GM18517 (cell line): Measurements from ENCODE around the gene SMDT1.
"Not testable (repeated sequence)": the region's sequence is repeated elsewhere in the genome, so short reads cannot be mapped to it uniquely, and the experiment has no call there.

ENCODE experiments used
- ATAC-seq: cut with Tn5 transposase; IDR thresholded peaks from one replicate; pipeline ENCODE4 v1.9.1; 2021; ENCODE audit warnings: mild to moderate bottlenecking, moderate library complexity; ENCODE audit not compliant: unreplicated experiment

The SMDT1 gene

DNA sequence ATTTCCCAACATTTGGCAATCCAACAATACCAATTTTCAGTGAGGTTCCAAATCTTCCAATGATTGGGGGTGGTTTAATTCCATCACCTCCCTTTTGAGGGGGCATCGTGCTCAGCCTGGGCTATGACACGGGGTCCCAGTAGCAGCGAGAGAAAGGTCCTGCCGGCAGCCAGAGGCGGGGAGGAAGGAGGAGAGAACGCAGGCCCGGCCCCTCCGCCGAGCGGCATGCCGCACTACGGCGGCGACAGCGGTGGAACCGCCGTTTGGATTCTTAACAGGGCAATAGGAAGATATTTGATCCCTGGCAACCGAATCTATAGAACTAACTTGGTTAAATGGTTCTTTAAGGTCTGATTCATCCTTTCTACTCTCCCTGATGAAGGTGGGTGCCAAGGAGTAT, 29.3 kb downstream of the SMDT1 start:
- no peak for ATAC-seq

DNA sequence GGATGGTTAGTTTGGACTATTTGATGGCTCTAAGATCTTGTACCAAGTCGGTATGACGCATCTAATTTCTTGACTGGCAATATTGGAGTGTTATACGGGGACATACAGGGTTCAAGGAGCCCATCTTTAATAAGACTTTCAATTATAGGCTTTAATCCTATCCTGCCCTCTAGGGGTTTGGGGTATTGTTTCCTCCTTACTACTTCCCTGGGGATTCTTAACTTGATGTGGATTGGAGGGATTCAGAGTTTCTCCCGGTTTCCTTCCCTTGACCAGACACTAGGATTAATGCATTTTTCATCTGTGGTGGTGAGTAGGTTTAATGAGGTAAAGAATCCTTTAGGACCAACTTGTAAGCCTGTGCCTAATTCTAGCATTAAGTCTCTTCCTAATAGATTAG, 32.3 kb downstream of the SMDT1 start:
- ATAC-seq: no peak

DNA sequence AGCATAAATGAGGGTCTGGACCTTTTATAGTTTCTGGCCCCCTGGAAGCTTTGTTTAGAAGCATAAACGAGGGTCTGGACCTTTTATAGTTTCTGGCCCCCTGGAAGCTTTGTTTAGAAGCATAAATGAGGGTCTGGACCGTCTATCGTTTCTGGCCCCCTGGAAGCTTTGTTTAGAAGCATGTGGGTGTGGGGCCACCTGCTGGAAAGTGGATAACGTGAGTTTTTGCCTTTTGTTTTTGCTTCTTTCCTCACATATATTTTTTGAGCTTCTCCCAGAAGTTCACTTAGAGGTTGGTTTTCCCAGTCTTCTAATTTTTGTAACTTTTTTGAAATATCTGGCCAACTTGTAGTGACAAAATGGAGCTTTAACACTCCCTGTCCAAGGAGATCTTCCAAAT, 33.3 kb downstream of the SMDT1 start:
- ATAC-seq: not testable (repeated sequence)

DNA sequence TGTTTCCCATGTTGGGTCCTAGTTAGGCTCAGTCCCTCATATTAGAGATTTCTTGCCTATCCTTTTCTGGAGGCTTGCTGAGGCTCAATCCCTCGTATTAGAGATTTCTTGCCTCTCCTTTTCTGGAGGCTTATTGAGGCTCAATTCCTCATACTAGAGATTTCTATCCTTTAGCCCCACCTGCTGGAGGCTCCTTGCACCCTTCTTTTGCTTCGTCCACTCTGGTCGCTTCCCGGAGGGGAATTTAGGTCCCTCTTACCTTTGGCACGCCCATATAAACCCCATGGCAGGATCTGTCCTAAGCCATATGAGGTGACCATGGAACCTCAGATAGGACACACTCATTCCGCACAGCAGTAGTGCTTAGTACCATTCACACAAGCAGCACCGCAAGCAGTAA, 35.2 kb downstream of the SMDT1 start:
- ATAC-seq: no peak

DNA sequence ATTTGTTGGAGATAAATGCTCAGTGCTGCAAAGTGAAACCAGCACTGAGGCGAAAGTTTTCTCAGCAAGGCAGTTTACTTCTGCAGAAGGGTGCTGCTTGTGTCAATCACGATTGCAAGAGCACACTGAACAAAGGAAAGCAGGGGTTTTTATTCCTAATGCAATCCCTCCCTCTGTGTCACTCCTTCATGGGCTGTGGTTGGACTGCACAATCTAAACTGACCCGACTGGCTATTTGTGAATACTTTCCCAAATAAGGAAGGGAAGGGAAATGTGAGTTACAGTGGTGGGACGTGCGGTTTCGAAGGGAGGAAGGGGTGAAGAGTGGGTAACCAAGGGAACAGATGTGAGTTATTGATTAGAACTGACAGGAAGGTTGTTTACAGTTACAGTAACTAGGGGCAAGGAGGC, 35.9 kb downstream of the SMDT1 start:
- not testable (repeated sequence) for ATAC-seq

DNA sequence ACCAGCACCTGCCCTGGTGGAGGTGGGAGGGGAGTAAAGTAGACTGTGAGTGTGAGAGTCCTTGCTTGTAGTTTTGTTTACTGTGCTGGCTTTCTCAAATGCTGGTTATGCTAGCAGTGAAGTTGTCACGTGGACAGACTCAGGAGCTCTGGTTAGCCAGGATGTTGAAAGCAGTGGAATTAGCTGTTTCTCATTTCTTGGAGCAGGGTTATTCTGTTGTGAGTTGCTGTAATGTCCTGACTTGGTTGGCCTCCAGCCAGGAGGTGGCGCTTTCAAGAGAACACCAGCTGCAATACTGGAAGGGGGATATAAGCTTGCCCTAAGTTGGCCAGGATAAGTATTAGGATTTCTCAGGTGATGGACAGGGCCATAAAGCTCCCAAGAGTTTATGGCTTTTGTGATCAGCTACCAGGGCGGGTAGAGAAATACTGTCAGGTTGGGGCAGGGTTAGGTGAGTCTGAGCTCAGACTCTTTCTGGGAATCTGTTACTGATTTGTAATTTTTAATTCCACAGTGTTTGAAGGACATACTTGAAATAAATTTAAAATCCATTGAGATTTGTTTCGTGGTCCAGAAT, 37.4 kb downstream of the SMDT1 start:
- ATAC-seq: no peak

DNA sequence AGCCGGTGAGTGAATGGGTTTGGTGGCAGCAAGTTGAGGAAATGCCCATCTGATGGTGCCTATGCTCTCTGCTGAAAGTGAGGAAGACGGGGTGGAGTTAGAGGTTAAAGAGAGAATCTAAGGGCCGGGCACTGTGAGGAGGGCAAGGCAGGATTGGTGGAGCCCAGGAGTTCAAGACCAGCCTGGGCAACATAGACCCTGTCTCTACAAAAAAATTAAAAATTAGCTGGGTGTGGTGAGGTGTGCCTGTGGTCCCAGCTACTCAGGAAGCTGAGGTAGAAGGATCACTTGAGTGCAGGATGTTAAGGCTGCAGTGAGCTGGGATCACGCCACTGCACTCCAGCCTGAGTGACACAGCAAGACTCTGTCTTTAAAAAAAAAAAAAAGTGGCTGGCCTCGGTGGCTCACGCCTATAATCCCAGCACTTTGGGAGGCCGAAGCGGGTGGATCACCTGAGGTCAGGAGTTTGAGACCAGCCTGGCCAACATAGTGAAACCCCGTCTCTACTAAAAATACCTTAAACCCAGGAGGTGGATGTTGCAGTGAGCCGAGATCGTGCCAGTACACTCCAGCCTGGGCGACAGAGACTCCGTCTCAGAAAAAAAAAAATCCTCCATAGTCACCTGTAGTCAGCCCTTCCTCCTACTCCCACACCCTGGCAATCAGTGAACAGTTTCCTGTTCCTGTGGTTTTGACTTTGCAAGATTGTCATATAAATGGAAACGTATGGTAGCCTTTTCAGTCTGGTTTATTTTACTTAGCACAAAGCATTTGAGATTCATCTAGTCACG, 40.9 kb downstream of the SMDT1 start:
- ATAC-seq: not testable (repeated sequence)

DNA sequence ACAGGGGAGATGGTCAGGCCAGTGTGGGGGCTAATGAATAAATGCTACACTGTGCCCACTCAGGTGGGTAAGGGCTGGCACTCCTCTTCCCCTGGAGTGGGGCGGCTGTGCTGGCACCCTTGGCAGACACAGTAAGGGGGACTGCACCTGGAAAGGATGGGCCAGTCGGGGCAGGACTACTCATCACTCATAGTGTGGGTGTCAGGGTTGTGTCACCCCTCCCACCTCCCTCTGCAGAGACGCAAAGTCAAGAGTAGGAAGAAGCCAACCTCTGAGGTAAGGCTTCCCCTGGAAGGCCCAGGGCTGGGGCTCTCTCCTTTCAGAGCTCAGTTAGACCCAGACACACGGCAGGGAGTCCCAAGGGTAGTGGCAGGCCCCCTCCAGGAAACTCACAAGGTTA, 44.0 kb downstream of the SMDT1 start:
- not testable (repeated sequence) for ATAC-seq

DNA sequence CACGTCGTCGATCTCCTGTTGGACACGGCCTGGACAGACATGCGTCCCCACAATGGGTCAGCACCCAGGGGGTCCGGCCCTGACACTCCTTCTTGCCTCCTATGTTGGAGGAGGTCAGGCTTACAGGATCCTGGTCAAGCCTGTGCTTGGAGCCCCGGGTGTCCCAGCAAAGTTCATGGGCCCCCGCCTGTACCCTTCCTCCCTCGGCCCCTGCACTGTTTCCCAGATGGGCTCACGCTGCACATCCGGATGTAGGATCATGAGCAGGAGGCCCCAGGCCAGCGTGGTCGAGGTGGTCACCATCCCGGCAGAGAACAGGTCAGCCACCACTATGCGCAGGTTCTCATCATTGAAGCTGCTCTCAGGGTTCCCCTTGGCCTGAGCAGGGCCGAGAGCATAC, 48.1 kb downstream of the SMDT1 start:
- no peak for ATAC-seq

DNA sequence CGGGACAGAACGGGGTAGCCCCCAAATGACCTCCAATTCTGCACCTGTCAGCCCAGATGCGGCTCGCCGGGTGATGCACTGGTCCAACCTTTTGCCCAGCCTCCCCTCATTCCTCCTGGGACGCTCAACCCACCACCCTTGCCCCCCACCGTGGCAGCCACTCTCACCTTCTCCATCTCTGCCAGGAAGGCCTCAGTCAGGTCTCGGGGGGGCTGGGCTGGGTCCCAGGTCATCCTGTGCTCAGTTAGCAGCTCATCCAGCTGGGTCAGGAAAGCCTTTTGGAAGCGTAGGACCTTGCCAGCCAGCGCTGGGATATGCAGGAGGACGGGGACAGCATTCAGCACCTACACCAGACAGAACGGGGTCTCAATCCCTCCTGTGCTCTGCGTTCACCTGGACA, 48.5 kb downstream of the SMDT1 start:
- ATAC-seq: not testable (repeated sequence)

DNA sequence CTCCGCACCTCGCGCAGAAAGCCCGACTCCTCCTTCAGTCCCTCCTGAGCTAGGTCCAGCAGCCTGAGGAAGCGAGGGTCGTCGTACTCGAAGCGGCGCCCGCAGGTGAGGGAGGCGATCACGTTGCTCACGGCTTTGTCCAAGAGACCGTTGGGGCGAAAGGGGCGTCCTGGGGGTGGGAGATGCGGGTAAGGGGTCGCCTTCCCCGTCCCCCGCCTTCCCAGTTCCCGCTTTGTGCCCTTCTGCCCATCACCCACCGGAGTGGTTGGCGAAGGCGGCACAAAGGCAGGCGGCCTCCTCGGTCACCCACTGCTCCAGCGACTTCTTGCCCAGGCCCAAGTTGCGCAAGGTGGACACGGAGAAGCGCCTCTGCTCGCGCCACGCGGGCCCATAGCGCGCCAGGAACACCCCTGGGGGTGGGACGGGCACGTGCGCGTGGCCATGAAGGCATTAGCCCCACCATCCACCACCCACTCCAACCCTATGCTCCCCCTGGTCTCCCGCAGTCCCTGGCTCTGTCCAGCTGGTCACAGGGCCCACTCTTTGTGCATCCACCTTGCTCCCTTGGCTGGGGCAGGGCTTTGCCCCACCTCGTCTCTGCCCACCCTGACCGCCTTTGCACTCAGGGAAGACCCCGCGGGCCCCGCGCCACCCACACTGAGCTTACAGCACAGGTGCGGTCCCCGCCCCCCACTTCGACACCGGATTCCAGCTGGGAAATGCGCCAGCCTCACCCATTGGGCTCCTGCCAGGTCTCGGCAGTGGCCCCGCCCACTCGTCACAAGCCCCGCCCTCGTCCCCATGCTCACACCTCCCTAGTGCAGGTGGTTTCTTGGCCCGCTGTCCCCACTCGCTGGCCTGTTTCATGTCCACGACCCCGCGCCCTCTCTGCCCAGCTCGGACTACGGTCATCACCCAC, 49.5 kb downstream of the SMDT1 start:
- not testable (repeated sequence) for ATAC-seq

DNA sequence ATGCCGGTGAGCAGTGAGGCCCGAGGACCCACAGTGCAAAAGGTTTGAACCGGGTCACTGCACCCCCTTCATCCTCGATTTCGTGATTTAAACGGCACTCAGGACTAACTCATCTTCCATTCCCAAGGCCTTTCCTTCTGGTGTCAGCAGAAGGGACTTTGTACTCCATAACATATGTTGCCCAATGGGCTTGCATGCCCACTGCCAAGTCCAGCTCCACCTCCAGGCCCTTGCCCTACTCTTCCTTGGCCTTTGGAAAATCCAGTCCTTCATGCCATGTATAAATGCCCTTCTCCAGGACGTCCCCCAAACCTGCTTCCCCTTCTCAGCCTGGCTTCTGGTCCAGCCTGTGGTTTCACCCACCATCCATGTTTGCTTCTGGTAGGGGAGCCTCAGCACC, 50.7 kb downstream of the SMDT1 start:
- ATAC-seq: not testable (repeated sequence)

DNA sequence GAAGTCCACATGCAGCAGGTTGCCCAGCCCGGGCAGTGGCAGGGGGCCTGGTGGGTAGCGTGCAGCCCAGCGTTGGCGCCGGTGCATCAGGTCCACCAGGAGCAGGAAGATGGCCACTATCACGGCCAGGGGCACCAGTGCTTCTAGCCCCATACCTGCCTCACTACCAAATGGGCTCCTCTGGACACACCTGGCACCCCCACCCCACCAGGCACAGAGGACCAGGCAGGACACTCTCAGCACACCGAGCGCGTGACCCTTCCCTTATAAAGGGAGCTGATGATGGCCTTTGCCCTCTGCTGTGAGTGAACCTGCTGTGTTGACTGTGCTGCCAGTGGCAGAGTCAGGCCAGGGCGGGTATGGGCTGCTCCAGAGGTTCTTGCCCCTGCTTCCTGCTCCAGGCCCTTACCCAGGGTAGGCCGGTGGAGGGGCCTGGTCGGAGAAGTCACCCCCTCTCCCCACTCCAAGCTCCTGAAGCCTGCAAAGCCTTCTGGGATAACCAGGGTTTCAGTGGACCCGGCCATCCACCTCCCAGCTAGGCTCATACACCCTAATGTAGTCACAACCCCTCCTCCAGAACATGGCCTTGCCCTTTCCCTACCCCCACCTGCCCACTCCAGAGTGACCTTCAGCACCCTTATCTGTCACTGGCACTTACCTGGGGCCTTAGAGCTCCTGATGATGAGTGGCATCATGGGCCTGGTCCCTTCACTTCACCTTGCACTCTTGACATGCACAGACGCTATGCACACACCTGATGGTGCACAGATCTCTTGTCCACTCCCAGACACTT, 51.3 kb downstream of the SMDT1 start, which contains the start of gene CYP2D6:
CYP2D6 (minus strand) TSS at position 172 of the 793 bp plus-strand sequence; CDS start at position 153, 19 bp downstream.
- not testable (repeated sequence) for ATAC-seq

DNA sequence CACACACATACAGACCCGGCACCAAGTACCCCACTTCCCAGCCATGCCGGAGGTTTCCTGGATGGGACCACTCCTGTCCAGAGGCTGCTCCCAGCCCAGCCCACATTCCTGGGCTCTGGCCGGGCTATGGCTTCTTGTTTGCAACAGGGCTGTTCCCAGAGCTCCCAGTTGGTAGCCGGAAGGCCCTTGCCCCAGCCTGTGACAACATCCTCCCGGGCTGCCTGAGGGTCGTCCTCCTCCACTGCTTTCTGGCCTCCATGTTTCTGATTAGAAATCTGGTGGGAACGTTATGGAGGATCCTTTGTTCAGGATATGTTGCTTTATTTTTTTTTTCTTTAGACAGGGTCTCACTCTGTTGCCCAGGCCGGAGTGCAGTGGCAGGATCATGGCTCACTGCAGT, 52.1 kb downstream of the SMDT1 start:
- ATAC-seq: no peak

DNA sequence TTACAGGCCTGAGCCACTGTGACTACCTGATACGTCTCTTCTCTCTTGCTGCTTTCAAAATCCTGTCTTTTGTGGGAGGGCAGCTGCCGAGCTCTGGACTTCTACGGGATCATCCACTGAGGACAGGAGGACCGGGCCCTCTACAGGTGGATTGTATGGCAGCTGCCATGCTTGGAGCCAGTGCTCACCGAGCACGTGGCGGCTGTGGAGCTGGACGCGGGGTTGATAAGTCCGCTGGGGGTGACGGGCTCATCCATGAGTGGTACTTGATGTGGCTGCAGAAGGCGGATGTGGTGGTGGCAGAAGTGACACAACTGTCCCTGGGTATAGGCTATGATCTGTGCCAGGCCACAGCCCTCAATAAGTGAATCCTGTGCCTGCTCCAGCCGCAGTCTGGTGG, 53.0 kb downstream of the SMDT1 start:
- ATAC-seq: no peak
